ENCODE data around the gene ERF. TPM values are rescaled to one million over a fixed set of nuclear protein-coding genes. Genes with fewer than 3 reads are reported as not detected.

Gene ERF
- total and polyA plus RNA-seq, 2 of the 8 experiments (the other 6 are each of a cell fraction or from before 2014, with no cell fraction given): 43.7 to 62.7 TPM

DNA sequence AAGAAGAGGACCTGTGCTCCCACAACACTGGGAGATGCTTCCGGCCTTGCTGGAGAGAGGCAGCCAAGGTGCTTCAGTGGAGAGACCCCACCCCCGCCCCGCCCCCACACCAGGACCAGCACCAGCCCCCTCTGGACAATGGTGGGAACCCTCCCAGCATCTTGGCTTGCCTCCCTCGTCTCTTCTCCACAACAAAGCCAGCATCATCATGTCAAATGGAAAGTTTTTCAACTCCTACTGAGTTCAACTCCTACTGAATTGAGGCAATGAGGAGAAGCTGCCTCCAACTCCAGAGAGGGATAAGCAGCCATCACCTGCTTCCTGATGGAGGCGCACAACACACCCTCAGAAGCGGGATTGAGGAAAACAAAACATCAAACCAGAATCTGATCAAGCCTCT is 50.3 kb downstream of the ERF start (continued):
- TF ChIP-seq EP300 (IDR thresholded peaks at IDR 0.05; ENCODE audit: borderline replicate concordance in 1 of 2, low read depth in 2 of 2, low read length in 2 of 2) (0 out of 3 replicates have a peak, but pooled peaks of 1 of the 2 experiments have one; percentile 8), GABPA (IDR thresholded peaks at IDR 0.05; ENCODE audit: borderline replicate concordance, insufficient read depth, low read length) (no peak), SIRT6 (IDR thresholded peaks at IDR 0.05; ENCODE audit: low read length) (no peak), JUN (IDR thresholded peaks at IDR 0.05; ENCODE audit: low read depth, low read length) (no peak), TAF7 (optimal IDR thresholded peaks at IDR 0.05; ENCODE audit: borderline replicate concordance, low read depth, low read length) (no peak), NRF1 (IDR thresholded peaks at IDR 0.05; ENCODE audit: low read depth, low read length) (no peak), RNF2 (IDR thresholded peaks at IDR 0.05; ENCODE audit: borderline replicate concordance, low read depth, low read length, missing control alignments, poor library complexity, severe bottlenecking) (no peak), SP4 (IDR thresholded peaks at IDR 0.05; ENCODE audit: low read length) (no peak), ZNF274 (IDR thresholded peaks at IDR 0.05; ENCODE audit: borderline replicate concordance, extremely low read depth, low read length) (no peak), YY1 (IDR thresholded peaks at IDR 0.05; ENCODE audit: low read depth, low read length) (0 out of 2 replicates have a peak, but pooled peaks have one; percentile 14), POU5F1 (IDR thresholded peaks at IDR 0.05; ENCODE audit: low read depth, low read length) (no peak), GTF2F1 (IDR thresholded peaks at IDR 0.05; ENCODE audit: borderline replicate concordance, low read depth, low read length) (no peak), HDAC6 (IDR thresholded peaks at IDR 0.05; ENCODE audit: low read depth, low read length) (no peak), RAD21 (IDR thresholded peaks at IDR 0.05 in 1 of 2, conservative IDR thresholded peaks at IDR 0.05 in 1 of 2; ENCODE audit: low read depth in 2 of 2, low read length in 2 of 2) (peak in 1 of 2 experiments; percentile 13; a peak in 1 of 4 replicates), SIN3A (conservative IDR thresholded peaks at IDR 0.05 in 1 of 2, IDR thresholded peaks at IDR 0.05 in 1 of 2; ENCODE audit: low read depth in 1 of 2, low read length in 2 of 2) (0 out of 4 replicates have a peak, but pooled peaks of 1 of the 2 experiments have one; percentile 14), KDM5A (IDR thresholded peaks at IDR 0.05; ENCODE audit: low read length) (no peak), CBX8 (IDR thresholded peaks at IDR 0.05; ENCODE audit: borderline replicate concordance, low read depth, low read length) (no peak), FOSL1 (IDR thresholded peaks at IDR 0.05; ENCODE audit: insufficient read depth, low read depth, low read length) (no peak), BACH1 (IDR thresholded peaks at IDR 0.05; ENCODE audit: low read length) (no peak), KDM1A (IDR thresholded peaks at IDR 0.05; ENCODE audit: borderline replicate concordance, low read length) (no peak), RBBP5 (IDR thresholded peaks at IDR 0.05; ENCODE audit: borderline replicate concordance, low read depth, low read length) (no peak), SIX5 (IDR thresholded peaks at IDR 0.05; ENCODE audit: low read depth, low read length) (no peak)
- TF ChIP-seq, protein P1, sequence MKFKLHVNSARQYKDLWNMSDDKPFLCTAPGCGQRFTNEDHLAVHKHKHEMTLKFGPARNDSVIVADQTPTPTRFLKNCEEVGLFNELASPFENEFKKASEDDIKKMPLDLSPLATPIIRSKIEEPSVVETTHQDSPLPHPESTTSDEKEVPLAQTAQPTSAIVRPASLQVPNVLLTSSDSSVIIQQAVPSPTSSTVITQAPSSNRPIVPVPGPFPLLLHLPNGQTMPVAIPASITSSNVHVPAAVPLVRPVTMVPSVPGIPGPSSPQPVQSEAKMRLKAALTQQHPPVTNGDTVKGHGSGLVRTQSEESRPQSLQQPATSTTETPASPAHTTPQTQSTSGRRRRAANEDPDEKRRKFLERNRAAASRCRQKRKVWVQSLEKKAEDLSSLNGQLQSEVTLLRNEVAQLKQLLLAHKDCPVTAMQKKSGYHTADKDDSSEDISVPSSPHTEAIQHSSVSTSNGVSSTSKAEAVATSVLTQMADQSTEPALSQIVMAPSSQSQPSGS (IDR thresholded peaks at IDR 0.05; ENCODE audit: low read length): no peak
